ENCODE measurements around the gene CARS1. TPM values are rescaled to one million over a fixed set of nuclear protein-coding genes. Genes with fewer than 3 reads are reported as not detected.

Gene CARS1
- total and polyA plus RNA-seq, 2 of the 8 experiments (the other 6 are each of a cell fraction or from before 2014, with no cell fraction given): 44.1 to 100 TPM

GRCh38 chr11:2977113-2977512, 80.1 kb downstream of the CARS1 start:
- CTCF ChIA-PET (ENCODE audit: partially characterized antibody): interaction anchor here (2.7 to 2.9 kb wide), 2 partner anchors 12 to 39 kb away, joined by 13 to 18 read pairs; no protein-coding TSS in a partner anchor

More at GRCh38 chr11:2977113-2977512, 80.1 kb downstream of the CARS1 start:
- Histone ChIP-seq H3K4ac (replicated peaks; ENCODE audit: insufficient read length, low read depth, low read length) (no peak overlapping the region), H4K91ac (replicated peaks; ENCODE audit: insufficient read length, low read length) (no peak overlapping the region), H3K4me2 (ENCODE audit: insufficient read depth in 1 of 2, low read depth in 2 of 2, low read length in 2 of 2) (no peak overlapping the region), H3K23me2 (ENCODE audit: low read depth, low read length) (no peaks in the 10 kb centered on the region), H3K79me1 (ENCODE audit: low read depth, low read length) (peaks cover 6% of the 10 kb centered on the region), H2BK20ac (ENCODE audit: low read length) (no peak overlapping the region), H2BK15ac (ENCODE audit: low read length) (no peak overlapping the region), H3K23ac (ENCODE audit: insufficient read length) (no peak overlapping the region), H4K5ac (ENCODE audit: insufficient read length, low read depth, low read length) (no peak overlapping the region), H2BK12ac (ENCODE audit: low read depth, low read length) (no peak overlapping the region), H2AK5ac (ENCODE audit: low read depth, low read length) (no peak overlapping the region), H3K36me3 (ENCODE audit: control insufficient read depth in 2 of 4, insufficient read depth in 4 of 4, low read length in 3 of 4) (peaks cover 36 to 72% (median 55%) of the 10 kb centered on the region in 4 experiments), H3K18ac (ENCODE audit: extremely low read depth, low read length) (no peak overlapping the region), H3K9ac (replicated peaks in 1 of 4; ENCODE audit: extremely low read depth in 1 of 4, low read depth in 3 of 4, low read length in 3 of 4) (no peak overlapping the region), H3K27me3 (replicated peaks in 1 of 4; ENCODE audit: control insufficient read depth in 3 of 4, extremely low read depth in 1 of 4, insufficient read depth in 3 of 4, low read length in 3 of 4) (no peaks in the 10 kb centered on the region), H3K14ac (ENCODE audit: insufficient read length) (no peak overlapping the region), H3K27ac (ENCODE audit: low read depth, low read length) (no peak overlapping the region), H2AFZ (ENCODE audit: low read length) (no peak overlapping the region), H3K79me2 (ENCODE audit: control insufficient read depth in 1 of 2, insufficient read depth in 2 of 2, low read length in 2 of 2) (peaks cover 9 to 87% of the 10 kb centered on the region in 2 experiments), H3K4me3 (ENCODE audit: extremely low read depth in 1 of 4, insufficient read depth in 2 of 4, low read depth in 3 of 4, low read length in 4 of 4) (no peak overlapping the region), H2BK5ac (ENCODE audit: low read depth, low read length) (no peak overlapping the region), H3K4me1 (replicated peaks in 1 of 4; ENCODE audit: control insufficient read depth in 3 of 4, insufficient read depth in 4 of 4, low read length in 3 of 4) (no peaks in the 10 kb centered on the region), H4K8ac (ENCODE audit: extremely low read depth, insufficient read depth, low read length) (no peak overlapping the region), H4K20me1 (replicated peaks in 1 of 2; ENCODE audit: control insufficient read depth in 1 of 2, insufficient read depth in 2 of 2, low read length in 2 of 2) (peaks cover 9 to 30% of the 10 kb centered on the region in 2 experiments), H3K56ac (replicated peaks; ENCODE audit: insufficient read length, low read depth, low read length) (no peak overlapping the region), H2BK120ac (replicated peaks; ENCODE audit: low read depth, low read length) (no peak overlapping the region), H3K9me3 (ENCODE audit: insufficient read depth in 2 of 2, low read depth in 1 of 2, low read length in 1 of 2) (no peaks in the 10 kb centered on the region)
- FAIRE-seq (no peak), DNase-seq (ENCODE audit: low read depth in 1 of 2, low spot score in 2 of 2) (no peak)
- TF ChIP-seq NRF1 (IDR thresholded peaks at IDR 0.05; ENCODE audit: low read depth, low read length): no peak
- TF ChIP-seq YY1 (IDR thresholded peaks at IDR 0.05; ENCODE audit: low read depth, low read length): no peak
- no peak for TF ChIP-seq SP2 (IDR thresholded peaks at IDR 0.05; ENCODE audit: low read length)
- TF ChIP-seq JUN (IDR thresholded peaks at IDR 0.05; ENCODE audit: low read depth, low read length): no peak
- 96% methylated on average over 7 of the region's 7 CpGs; no CpG with 5 or more reads in 1 of the 2 experiments for WGBS, 2 experiments (ENCODE audit: extremely low coverage in 1 of 2, insufficient coverage in 1 of 2, insufficient read length in 1 of 2, insufficient replicate concordance in 2 of 2, low coverage in 1 of 2, low lambda C conversion rate in 2 of 2, missing lambda C conversion rate in 1 of 2)
- POLR2A ChIA-PET (ENCODE audit: partially characterized antibody): no interaction called here
